ENCODE data around the gene C10orf95.

C10orf95 gene

GRCh38 chr10:102409604-102410428 is 41.5 kb downstream of the C10orf95 start:
- Histone ChIP-seq H3K9ac (ENCODE audit: low read length) (no peak overlapping the region), H3K9me3 (ENCODE audit: control insufficient read depth, low read length) (no peaks in the 10 kb centered on the region), H3K23ac (ENCODE audit: low read length in 2 of 2) (peak overlapping the region; percentile 27 to 68), H3K4me3 (ENCODE audit: insufficient read depth in 1 of 2, low read depth in 1 of 2, low read length in 2 of 2) (peak overlapping the region in 1 of 2 experiments; percentile 58), H3K27ac (ENCODE audit: low read length, poor library complexity, severe bottlenecking) (no peak overlapping the region), H4K8ac (ENCODE audit: low read length) (peak overlapping the region; percentile 89), H3K27me3 (ENCODE audit: control insufficient read depth in 1 of 2, insufficient read depth in 1 of 2, low read length in 2 of 2) (peaks cover 88% of the 10 kb centered on the region in 2 experiments), H2AFZ (ENCODE audit: low read depth, low read length) (peak overlapping the region; percentile 32), H2BK5ac (ENCODE audit: low read depth, low read length, poor library complexity, severe bottlenecking) (no peak overlapping the region), H4K91ac (ENCODE audit: low read length) (no peak overlapping the region), H3K4me1 (ENCODE audit: control insufficient read depth, insufficient read depth, low read depth, low read length) (peaks cover 19% of the 10 kb centered on the region), H3K36me3 (ENCODE audit: control insufficient read depth in 1 of 2, insufficient read depth in 2 of 2, low read depth in 1 of 2, low read length in 2 of 2) (no peaks in the 10 kb centered on the region), H3K14ac (ENCODE audit: low read length in 2 of 2) (peak overlapping the region in 1 of 2 experiments; percentile 41), H3K79me1 (replicated peaks; ENCODE audit: low read length, poor library complexity, severe bottlenecking) (no peaks in the 10 kb centered on the region), H3K4ac (ENCODE audit: low read depth in 1 of 2, low read length in 2 of 2) (peak overlapping the region in 1 of 2 experiments; percentile 64), H2BK12ac (ENCODE audit: low read length in 2 of 2) (peak overlapping the region in 1 of 2 experiments; percentile 21), H2AK5ac (ENCODE audit: low read length, severe bottlenecking) (no peak overlapping the region), H3K4me2 (ENCODE audit: low read length, poor library complexity, severe bottlenecking) (peak overlapping the region; percentile 72), H3K18ac (ENCODE audit: low read depth in 1 of 2, low read length in 2 of 2) (peak overlapping the region; percentile 56 to 76), H2BK120ac (ENCODE audit: low read depth, low read length) (peak overlapping the region; percentile 57), H2BK15ac (ENCODE audit: low read depth, poor library complexity, severe bottlenecking) (peak overlapping the region; percentile 73)
- peak; percentile 33 for DNase-seq
- 41% methylated on average over 24 of the region's 24 CpGs for WGBS

GRCh38 chr10:102408728-102409603 is 42.4 kb downstream of the C10orf95 start:
- DNase-seq = peak; percentile 54
- H2AFZ ChIP-seq (ENCODE audit: low read depth, low read length) = peak overlapping the region; percentile 57
- no peak overlapping the region for H4K8ac ChIP-seq (ENCODE audit: low read length)
- no peak overlapping the region for H2BK5ac ChIP-seq (ENCODE audit: low read depth, low read length, poor library complexity, severe bottlenecking)
- no peaks in the 10 kb centered on the region for H3K9me3 ChIP-seq (ENCODE audit: control insufficient read depth, low read length)
- H2BK12ac ChIP-seq (ENCODE audit: low read length in 2 of 2) = no peak overlapping the region
- H3K4me1 ChIP-seq (ENCODE audit: control insufficient read depth, insufficient read depth, low read depth, low read length) = peaks cover 19% of the 10 kb centered on the region
- WGBS = under 1% methylated on average over 30 of the region's 103 CpGs
- no peaks in the 10 kb centered on the region for H3K79me1 ChIP-seq (replicated peaks; ENCODE audit: low read length, poor library complexity, severe bottlenecking)
- no peak overlapping the region for H2BK120ac ChIP-seq (ENCODE audit: low read depth, low read length)
- no peak overlapping the region for H3K9ac ChIP-seq (ENCODE audit: low read length)
- peak overlapping the region; percentile 72 for H3K4me2 ChIP-seq (ENCODE audit: low read length, poor library complexity, severe bottlenecking)
- H3K27me3 ChIP-seq (ENCODE audit: control insufficient read depth in 1 of 2, insufficient read depth in 1 of 2, low read length in 2 of 2) = peaks cover 79% of the 10 kb centered on the region in 2 experiments
- H3K18ac ChIP-seq (ENCODE audit: low read depth in 1 of 2, low read length in 2 of 2) = peak overlapping the region in 1 of 2 experiments; percentile 43
- H2AK5ac ChIP-seq (ENCODE audit: low read length, severe bottlenecking) = no peak overlapping the region
- peak overlapping the region; percentile 34 to 47 for H3K4me3 ChIP-seq (ENCODE audit: insufficient read depth in 1 of 2, low read depth in 1 of 2, low read length in 2 of 2)
- H3K4ac ChIP-seq (ENCODE audit: low read depth in 1 of 2, low read length in 2 of 2) = no peak overlapping the region
- H3K27ac ChIP-seq (ENCODE audit: low read length, poor library complexity, severe bottlenecking) = no peak overlapping the region
- H3K14ac ChIP-seq (ENCODE audit: low read length in 2 of 2) = no peak overlapping the region
- H3K23ac ChIP-seq (ENCODE audit: low read length in 2 of 2) = no peak overlapping the region
- H2BK15ac ChIP-seq (ENCODE audit: low read depth, poor library complexity, severe bottlenecking) = no peak overlapping the region
- H4K91ac ChIP-seq (ENCODE audit: low read length) = no peak overlapping the region
- peaks cover 0 to 6% of the 10 kb centered on the region in 2 experiments for H3K36me3 ChIP-seq (ENCODE audit: control insufficient read depth in 1 of 2, insufficient read depth in 2 of 2, low read depth in 1 of 2, low read length in 2 of 2)

- H3K27ac ChIP-seq (ENCODE audit: low read length, poor library complexity, severe bottlenecking) = no peak overlapping the region
- H2BK15ac ChIP-seq (ENCODE audit: low read depth, poor library complexity, severe bottlenecking) = no peak overlapping the region
- H3K14ac ChIP-seq (ENCODE audit: low read length in 2 of 2) = no peak overlapping the region
- no peak for DNase-seq
- H3K9me3 ChIP-seq (ENCODE audit: control insufficient read depth, low read length) = no peaks in the 10 kb centered on the region
- H3K79me1 ChIP-seq (replicated peaks; ENCODE audit: low read length, poor library complexity, severe bottlenecking) = no peaks in the 10 kb centered on the region
- H3K4me2 ChIP-seq (ENCODE audit: low read length, poor library complexity, severe bottlenecking) = peak overlapping the region; percentile 72
- 74% methylated on average over 14 of the region's 14 CpGs for WGBS
- H2AK5ac ChIP-seq (ENCODE audit: low read length, severe bottlenecking) = no peak overlapping the region
- H3K36me3 ChIP-seq (ENCODE audit: control insufficient read depth in 1 of 2, insufficient read depth in 2 of 2, low read depth in 1 of 2, low read length in 2 of 2) = peaks cover 0 to 12% of the 10 kb centered on the region in 2 experiments
- no peak overlapping the region for H2BK120ac ChIP-seq (ENCODE audit: low read depth, low read length)
- H3K9ac ChIP-seq (ENCODE audit: low read length) = no peak overlapping the region
- H2BK12ac ChIP-seq (ENCODE audit: low read length in 2 of 2) = no peak overlapping the region
- no peak overlapping the region for H4K8ac ChIP-seq (ENCODE audit: low read length)
- H3K4me3 ChIP-seq (ENCODE audit: insufficient read depth in 1 of 2, low read depth in 1 of 2, low read length in 2 of 2) = no peak overlapping the region
- no peak overlapping the region for H3K4ac ChIP-seq (ENCODE audit: low read depth in 1 of 2, low read length in 2 of 2)
- H3K18ac ChIP-seq (ENCODE audit: low read depth in 1 of 2, low read length in 2 of 2) = peak overlapping the region in 1 of 2 experiments; percentile 43
- H2AFZ ChIP-seq (ENCODE audit: low read depth, low read length) = no peak overlapping the region
- peaks cover 23% of the 10 kb centered on the region for H3K4me1 ChIP-seq (ENCODE audit: control insufficient read depth, insufficient read depth, low read depth, low read length)
- H3K23ac ChIP-seq (ENCODE audit: low read length in 2 of 2) = no peak overlapping the region
- no peak overlapping the region for H2BK5ac ChIP-seq (ENCODE audit: low read depth, low read length, poor library complexity, severe bottlenecking)
- no peak overlapping the region for H4K91ac ChIP-seq (ENCODE audit: low read length)
- H3K27me3 ChIP-seq (ENCODE audit: control insufficient read depth in 1 of 2, insufficient read depth in 1 of 2, low read length in 2 of 2) = peaks cover 72% of the 10 kb centered on the region in 2 experiments
Measured at GRCh38 chr10:102408131-102408727, 43.1 kb downstream of the C10orf95 start.
